ENCODE results near the gene GRHPR. TPM values are rescaled to one million over a fixed set of nuclear protein-coding genes. Genes with fewer than 3 reads are reported as not detected.

Gene GRHPR
- total RNA-seq, 1 donor from 2014 or later = 78.1 TPM

DNA sequence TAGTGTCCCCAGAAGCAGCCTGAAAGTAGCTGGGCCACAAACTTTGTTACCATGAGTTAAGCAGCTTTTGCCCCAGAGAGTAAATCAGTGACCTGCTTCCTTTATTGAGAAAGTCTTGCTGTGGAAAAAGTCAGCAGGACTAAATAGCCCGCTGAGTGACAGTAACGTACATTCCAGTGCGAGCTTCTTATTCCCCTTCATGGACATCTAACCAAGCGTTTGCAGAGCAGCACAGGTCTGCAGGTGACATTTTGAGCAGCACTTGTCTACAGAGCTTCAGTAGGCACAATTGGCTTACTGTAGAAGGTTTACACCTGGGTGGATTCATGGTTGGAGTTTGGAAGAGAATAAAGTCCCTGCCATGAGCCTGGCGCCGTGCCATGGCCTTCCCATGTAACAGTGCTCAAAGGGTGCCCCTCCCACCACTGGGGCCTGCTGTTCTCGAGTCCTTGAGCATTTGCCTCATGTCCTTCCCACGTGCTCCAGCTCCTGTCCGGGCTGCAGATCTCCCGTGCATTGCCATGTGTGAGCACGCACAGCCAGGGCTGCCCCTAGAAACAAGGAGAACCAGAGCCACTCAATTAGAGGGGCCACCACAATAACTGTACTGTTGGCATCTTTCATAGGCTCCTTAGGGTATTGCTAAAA, 41.3 kb upstream of the GRHPR start:
- H3K4me1 Mint-ChIP-seq (ENCODE audit: low read depth, unreplicated experiment) = peaks cover 11% of the 10 kb centered on the region
- TF ChIP-seq, protein P1, sequence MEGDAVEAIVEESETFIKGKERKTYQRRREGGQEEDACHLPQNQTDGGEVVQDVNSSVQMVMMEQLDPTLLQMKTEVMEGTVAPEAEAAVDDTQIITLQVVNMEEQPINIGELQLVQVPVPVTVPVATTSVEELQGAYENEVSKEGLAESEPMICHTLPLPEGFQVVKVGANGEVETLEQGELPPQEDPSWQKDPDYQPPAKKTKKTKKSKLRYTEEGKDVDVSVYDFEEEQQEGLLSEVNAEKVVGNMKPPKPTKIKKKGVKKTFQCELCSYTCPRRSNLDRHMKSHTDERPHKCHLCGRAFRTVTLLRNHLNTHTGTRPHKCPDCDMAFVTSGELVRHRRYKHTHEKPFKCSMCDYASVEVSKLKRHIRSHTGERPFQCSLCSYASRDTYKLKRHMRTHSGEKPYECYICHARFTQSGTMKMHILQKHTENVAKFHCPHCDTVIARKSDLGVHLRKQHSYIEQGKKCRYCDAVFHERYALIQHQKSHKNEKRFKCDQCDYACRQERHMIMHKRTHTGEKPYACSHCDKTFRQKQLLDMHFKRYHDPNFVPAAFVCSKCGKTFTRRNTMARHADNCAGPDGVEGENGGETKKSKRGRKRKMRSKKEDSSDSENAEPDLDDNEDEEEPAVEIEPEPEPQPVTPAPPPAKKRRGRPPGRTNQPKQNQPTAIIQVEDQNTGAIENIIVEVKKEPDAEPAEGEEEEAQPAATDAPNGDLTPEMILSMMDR (IDR thresholded peaks at IDR 0.05; ENCODE audit: partially characterized antibody, unreplicated experiment) = no peak
- peaks cover 7% of the 10 kb centered on the region for H3K36me3 Mint-ChIP-seq (ENCODE audit: unreplicated experiment)
- H3K9me3 Mint-ChIP-seq (ENCODE audit: unreplicated experiment) = peaks cover 1% of the 10 kb centered on the region
- no peak overlapping the region for H3K4me3 Mint-ChIP-seq (ENCODE audit: unreplicated experiment)
- peaks cover 3% of the 10 kb centered on the region for H3K27me3 Mint-ChIP-seq (ENCODE audit: unreplicated experiment)
- H3K27ac Mint-ChIP-seq (ENCODE audit: unreplicated experiment) = no peak overlapping the region
- DNase-seq = no peak

DNA sequence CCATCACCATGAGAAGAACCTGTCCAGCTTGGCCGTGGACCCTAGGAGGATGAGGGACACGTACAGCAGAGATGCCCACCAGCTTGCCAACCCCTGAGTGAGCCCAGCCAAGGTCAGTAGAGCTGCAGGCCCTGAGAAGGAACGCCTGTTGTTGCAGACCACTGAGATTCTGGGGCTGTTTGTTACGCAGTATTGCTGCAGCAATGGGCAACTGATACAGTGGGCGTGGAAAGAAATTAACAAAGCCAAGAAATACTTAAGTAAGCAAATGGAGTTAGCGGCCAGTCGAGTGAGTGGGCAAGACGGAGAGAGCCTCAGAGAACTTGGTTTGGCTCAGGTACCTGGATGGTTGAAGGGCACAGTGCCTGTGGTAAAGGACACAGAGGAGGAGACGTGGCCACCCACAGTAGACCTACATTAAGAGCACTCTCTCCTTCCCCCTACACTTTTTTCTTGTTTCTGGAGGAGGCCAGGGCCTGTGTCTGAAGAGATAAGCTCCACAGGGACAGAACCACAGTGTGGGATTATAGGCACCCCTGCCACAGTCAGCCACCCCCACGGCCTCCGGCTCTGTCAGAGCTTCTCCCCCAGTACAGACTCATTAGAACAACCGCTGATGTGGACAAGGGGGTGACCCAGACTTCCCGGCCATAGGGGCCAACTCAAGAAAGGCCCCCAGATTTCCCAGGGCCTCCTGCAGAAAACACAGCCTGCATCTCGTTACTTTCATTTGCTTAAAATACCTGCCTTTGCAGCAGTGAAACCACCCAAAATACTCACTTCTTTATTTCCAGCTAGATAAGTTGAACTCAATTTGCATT, 40.1 kb upstream of the GRHPR start:
- H3K36me3 Mint-ChIP-seq (ENCODE audit: unreplicated experiment) = peaks cover 7% of the 10 kb centered on the region
- H3K9me3 Mint-ChIP-seq (ENCODE audit: unreplicated experiment) = no peaks in the 10 kb centered on the region
- H3K4me1 Mint-ChIP-seq (ENCODE audit: low read depth, unreplicated experiment) = peaks cover 8% of the 10 kb centered on the region
- no peak overlapping the region for H3K4me3 Mint-ChIP-seq (ENCODE audit: unreplicated experiment)
- DNase-seq = no peak
- no peak overlapping the region for H3K27ac Mint-ChIP-seq (ENCODE audit: unreplicated experiment)
- H3K27me3 Mint-ChIP-seq (ENCODE audit: unreplicated experiment) = peaks cover 3% of the 10 kb centered on the region
- TF ChIP-seq, protein P1 (IDR thresholded peaks at IDR 0.05; ENCODE audit: partially characterized antibody, unreplicated experiment) = no peak

DNA sequence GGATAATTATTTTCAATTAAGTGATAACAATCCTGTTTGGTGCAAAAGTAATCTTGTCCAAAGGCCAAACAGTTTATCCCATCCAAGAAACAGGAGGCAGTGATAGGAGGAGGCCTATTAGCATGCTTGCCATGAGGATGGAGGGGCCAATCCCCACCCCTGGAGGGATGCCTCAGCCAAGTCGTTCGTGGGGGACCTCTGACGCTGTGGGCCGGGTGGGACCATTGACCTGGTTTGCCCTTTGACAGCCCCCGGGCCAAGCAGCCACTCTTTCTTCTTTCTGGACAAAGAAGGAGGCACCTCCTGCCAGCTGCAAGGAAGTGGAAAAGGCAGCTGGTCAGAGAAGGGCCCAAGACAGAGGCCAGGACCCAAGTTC, 39.5 kb upstream of the GRHPR start:
- H3K36me3 Mint-ChIP-seq (ENCODE audit: unreplicated experiment) = peaks cover 7% of the 10 kb centered on the region
- no peak for DNase-seq
- peaks cover 3% of the 10 kb centered on the region for H3K27me3 Mint-ChIP-seq (ENCODE audit: unreplicated experiment)
- TF ChIP-seq, protein P1 (IDR thresholded peaks at IDR 0.05; ENCODE audit: partially characterized antibody, unreplicated experiment) = no peak
- H3K27ac Mint-ChIP-seq (ENCODE audit: unreplicated experiment) = no peak overlapping the region
- H3K9me3 Mint-ChIP-seq (ENCODE audit: unreplicated experiment) = no peaks in the 10 kb centered on the region
- H3K4me1 Mint-ChIP-seq (ENCODE audit: low read depth, unreplicated experiment) = peaks cover 8% of the 10 kb centered on the region
- H3K4me3 Mint-ChIP-seq (ENCODE audit: unreplicated experiment) = no peak overlapping the region

- Mint-ChIP-seq H3K4me3 (ENCODE audit: unreplicated experiment) (no peak overlapping the region), H3K27ac (ENCODE audit: unreplicated experiment) (no peak overlapping the region), H3K9me3 (ENCODE audit: unreplicated experiment) (no peaks in the 10 kb centered on the region), H3K4me1 (ENCODE audit: low read depth, unreplicated experiment) (peaks cover 8% of the 10 kb centered on the region), H3K36me3 (ENCODE audit: unreplicated experiment) (peaks cover 7% of the 10 kb centered on the region), H3K27me3 (ENCODE audit: unreplicated experiment) (peaks cover 3% of the 10 kb centered on the region)
- TF ChIP-seq, protein P1 (IDR thresholded peaks at IDR 0.05; ENCODE audit: partially characterized antibody, unreplicated experiment) = no peak
- DNase-seq = no peak
Observed at GRCh38 chr9:37383393-37383792, 39.1 kb upstream of the GRHPR start.

Data from glutamatergic neuron (in vitro differentiated cells).